ENCODE results near the gene NF2.

The NF2 gene

DNA sequence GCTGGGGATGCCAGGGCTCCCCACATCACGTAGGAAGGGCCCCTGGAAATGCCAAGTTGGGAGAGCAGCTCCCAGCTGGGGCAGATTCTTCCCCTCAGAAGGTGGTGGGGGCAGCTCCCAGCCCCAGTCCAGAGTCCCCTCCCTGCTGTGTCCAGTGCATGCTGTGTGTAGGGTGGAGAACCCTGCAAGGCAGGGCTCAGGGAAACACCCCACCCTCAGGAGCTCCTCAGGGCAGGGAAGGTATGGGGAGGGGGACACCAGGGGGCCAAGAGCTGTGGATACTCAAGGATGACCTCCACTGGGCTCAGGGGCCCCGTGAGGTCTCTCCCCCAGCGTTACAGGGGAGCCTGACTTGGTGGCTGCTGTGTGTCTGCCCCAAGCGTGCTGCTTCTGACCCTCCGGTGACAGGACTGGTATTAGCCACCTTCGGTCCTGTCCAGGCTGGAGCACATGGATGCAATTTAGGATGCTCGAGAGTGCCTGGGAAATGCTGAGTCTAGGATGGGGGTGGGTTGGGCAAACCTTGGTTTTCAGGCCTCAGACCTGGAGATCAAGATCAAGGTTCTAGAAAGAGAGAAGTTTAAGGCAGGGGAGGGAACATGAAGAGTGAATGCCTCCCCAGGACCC is 100.2 kb downstream of the NF2 start:
- Histone ChIP-seq H4K20me1 (ENCODE audit: insufficient read depth) (no peaks in the 10 kb centered on the region), H3K4me1 (ENCODE audit: low read depth, poor library complexity, severe bottlenecking) (no peaks in the 10 kb centered on the region), H3K4me3 (IDR thresholded peaks at IDR 0.05; ENCODE audit: insufficient read depth, low read depth, low read length) (no peak overlapping the region), H2AFZ (ENCODE audit: low read depth) (no peak overlapping the region), H3K36me3 (ENCODE audit: insufficient read depth) (no peaks in the 10 kb centered on the region), H3K9ac (no peak overlapping the region), H3K27me3 (ENCODE audit: insufficient read depth, low read depth) (peaks cover 6% of the 10 kb centered on the region; the same call in 1 of the 2 replicates), H3K27ac (no peak overlapping the region), H3K79me2 (ENCODE audit: insufficient read depth, low read depth) (no peaks in the 10 kb centered on the region), H3K4me2 (no peak overlapping the region)
- TF ChIP-seq, protein P1, sequence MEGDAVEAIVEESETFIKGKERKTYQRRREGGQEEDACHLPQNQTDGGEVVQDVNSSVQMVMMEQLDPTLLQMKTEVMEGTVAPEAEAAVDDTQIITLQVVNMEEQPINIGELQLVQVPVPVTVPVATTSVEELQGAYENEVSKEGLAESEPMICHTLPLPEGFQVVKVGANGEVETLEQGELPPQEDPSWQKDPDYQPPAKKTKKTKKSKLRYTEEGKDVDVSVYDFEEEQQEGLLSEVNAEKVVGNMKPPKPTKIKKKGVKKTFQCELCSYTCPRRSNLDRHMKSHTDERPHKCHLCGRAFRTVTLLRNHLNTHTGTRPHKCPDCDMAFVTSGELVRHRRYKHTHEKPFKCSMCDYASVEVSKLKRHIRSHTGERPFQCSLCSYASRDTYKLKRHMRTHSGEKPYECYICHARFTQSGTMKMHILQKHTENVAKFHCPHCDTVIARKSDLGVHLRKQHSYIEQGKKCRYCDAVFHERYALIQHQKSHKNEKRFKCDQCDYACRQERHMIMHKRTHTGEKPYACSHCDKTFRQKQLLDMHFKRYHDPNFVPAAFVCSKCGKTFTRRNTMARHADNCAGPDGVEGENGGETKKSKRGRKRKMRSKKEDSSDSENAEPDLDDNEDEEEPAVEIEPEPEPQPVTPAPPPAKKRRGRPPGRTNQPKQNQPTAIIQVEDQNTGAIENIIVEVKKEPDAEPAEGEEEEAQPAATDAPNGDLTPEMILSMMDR (conservative IDR thresholded peaks at IDR 0.05; ENCODE audit: low read depth, low read length): no peak

DNA sequence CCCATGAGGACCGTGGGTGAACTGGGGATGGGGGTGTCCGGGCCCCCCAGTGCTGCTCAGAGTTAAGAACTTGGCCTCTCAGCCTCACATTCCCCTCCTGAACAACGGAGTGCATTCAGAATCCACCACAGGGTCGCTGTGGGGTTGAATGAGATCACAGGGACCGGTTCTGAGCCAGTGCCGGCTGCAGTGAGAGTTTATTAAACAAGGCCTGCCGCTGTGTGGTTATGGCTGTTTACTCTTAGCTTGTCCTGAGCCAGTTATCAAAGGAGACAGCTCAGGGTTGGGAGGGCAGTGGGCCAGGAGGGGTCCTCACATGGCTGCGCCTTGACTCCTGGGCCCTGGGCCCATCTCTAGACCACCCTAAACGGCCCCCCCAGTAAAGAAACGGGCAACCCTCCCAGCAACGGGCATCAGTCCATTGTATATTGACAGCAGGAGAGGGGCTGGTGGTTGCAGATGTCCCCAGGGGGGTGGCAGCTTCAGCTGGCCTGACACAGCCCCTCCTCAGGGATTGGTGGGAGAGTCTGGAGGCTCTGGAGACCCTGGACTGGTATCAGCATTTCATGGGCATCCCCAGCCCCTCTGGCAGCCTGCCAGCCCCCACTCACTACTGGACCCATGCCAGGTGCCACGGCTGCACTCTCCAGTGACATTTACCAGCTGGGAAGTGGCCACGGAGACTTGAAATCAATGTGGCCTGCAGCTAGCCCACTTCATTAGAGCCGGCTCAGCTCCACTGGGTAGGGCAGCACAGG is 101.3 kb downstream of the NF2 start:
- Histone ChIP-seq H4K20me1 (ENCODE audit: insufficient read depth) (no peaks in the 10 kb centered on the region), H3K4me1 (ENCODE audit: low read depth, poor library complexity, severe bottlenecking) (no peaks in the 10 kb centered on the region), H3K36me3 (ENCODE audit: insufficient read depth) (no peaks in the 10 kb centered on the region), H3K27me3 (ENCODE audit: insufficient read depth, low read depth) (peaks cover 6% of the 10 kb centered on the region; the same call in 1 of the 2 replicates), H2AFZ (ENCODE audit: low read depth) (no peak overlapping the region), H3K9ac (no peak overlapping the region), H3K4me2 (no peak overlapping the region), H3K79me2 (ENCODE audit: insufficient read depth, low read depth) (no peaks in the 10 kb centered on the region), H3K4me3 (IDR thresholded peaks at IDR 0.05; ENCODE audit: insufficient read depth, low read depth, low read length) (no peak overlapping the region), H3K27ac (no peak overlapping the region)
- TF ChIP-seq, protein P1 (conservative IDR thresholded peaks at IDR 0.05; ENCODE audit: low read depth, low read length): no peak

DNA sequence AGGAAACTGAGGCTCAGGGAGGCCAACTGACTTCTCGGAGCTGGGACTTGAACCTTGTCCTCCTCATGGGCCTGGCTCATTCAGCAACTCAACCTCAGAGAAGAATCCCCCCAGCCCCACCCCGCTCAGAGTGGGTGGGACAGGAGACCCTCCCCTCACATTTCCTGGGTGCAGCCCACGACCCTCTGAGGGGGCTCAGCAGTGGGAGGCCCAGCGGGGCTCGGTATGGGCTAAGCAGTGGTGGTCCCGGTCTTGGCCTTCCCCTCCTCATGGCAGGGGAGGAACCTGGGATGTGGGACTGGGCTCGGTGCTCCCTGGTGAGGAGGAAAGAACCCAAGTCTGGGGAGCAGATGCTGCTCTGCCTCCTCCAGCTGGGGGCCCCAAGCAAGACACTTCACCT is 102.2 kb downstream of the NF2 start:
- Histone ChIP-seq H3K4me2 (no peak overlapping the region), H3K27ac (no peak overlapping the region), H3K79me2 (ENCODE audit: insufficient read depth, low read depth) (no peaks in the 10 kb centered on the region)

DNA sequence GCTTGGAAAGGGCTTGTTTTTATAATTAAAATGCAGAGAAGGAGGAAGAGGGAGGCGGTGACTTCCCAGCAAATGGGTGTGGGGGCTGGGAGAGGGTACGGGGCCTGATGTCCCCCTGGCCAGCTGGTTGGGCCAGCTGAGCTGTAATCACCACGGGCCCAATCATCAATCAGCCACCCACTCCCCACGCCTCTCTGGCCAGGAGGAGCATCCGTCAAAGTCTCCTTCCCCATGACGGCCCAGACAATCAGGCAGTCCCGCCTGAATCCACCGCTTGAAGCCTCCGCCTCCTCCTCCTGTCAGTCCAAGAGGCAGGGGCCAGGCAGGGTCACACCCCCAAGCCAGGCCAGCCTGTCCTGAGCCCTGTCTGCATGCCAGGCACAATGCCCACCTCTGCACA is 103.1 kb downstream of the NF2 start:
- no peaks in the 10 kb centered on the region for H3K4me1 ChIP-seq (ENCODE audit: low read depth, poor library complexity, severe bottlenecking)
- no peak overlapping the region for H3K27ac ChIP-seq
- TF ChIP-seq, protein P1 (conservative IDR thresholded peaks at IDR 0.05; ENCODE audit: low read depth, low read length): no peak
- H3K79me2 ChIP-seq (ENCODE audit: insufficient read depth, low read depth): no peaks in the 10 kb centered on the region
- H3K36me3 ChIP-seq (ENCODE audit: insufficient read depth): no peaks in the 10 kb centered on the region
- H3K4me3 ChIP-seq (IDR thresholded peaks at IDR 0.05; ENCODE audit: insufficient read depth, low read depth, low read length): no peak overlapping the region
- H4K20me1 ChIP-seq (ENCODE audit: insufficient read depth): no peaks in the 10 kb centered on the region
- H2AFZ ChIP-seq (ENCODE audit: low read depth): no peak overlapping the region
- no peak overlapping the region for H3K9ac ChIP-seq
- H3K27me3 ChIP-seq (ENCODE audit: insufficient read depth, low read depth): peaks cover 6% of the 10 kb centered on the region; the same call in 1 of the 2 replicates
- no peak overlapping the region for H3K4me2 ChIP-seq

More for the DNA sequence above, 102.2 kb downstream of the NF2 start:
- H4K20me1 ChIP-seq (ENCODE audit: insufficient read depth): no peaks in the 10 kb centered on the region
- H3K4me3 ChIP-seq (IDR thresholded peaks at IDR 0.05; ENCODE audit: insufficient read depth, low read depth, low read length): no peak overlapping the region
- H3K27me3 ChIP-seq (ENCODE audit: insufficient read depth, low read depth): peaks cover 6% of the 10 kb centered on the region; the same call in 1 of the 2 replicates
- H3K4me1 ChIP-seq (ENCODE audit: low read depth, poor library complexity, severe bottlenecking): no peaks in the 10 kb centered on the region
- no peak overlapping the region for H2AFZ ChIP-seq (ENCODE audit: low read depth)
- no peak overlapping the region for H3K9ac ChIP-seq
- no peaks in the 10 kb centered on the region for H3K36me3 ChIP-seq (ENCODE audit: insufficient read depth)
- TF ChIP-seq, protein P1 (conservative IDR thresholded peaks at IDR 0.05; ENCODE audit: low read depth, low read length): no peak

All from KMS-11 (cell line).